GM21529 (cell line): ENCODE measurements around the gene LSP1.
"Not testable (repeated sequence)": the region's sequence is repeated elsewhere in the genome, so short reads cannot be mapped to it uniquely, and the experiment has no call there.

Source experiments
- ATAC-seq: cut with Tn5 transposase; IDR thresholded peaks from one replicate; pipeline ENCODE4 v1.9.1; 2021; ENCODE audit not compliant: unreplicated experiment

Gene LSP1

GRCh38 chr11:1937616-1938342, 84.9 kb downstream of the LSP1 start:
- ATAC-seq, result no peak

- no peak for ATAC-seq
Observed at GRCh38 chr11:1938343-1939005, 85.6 kb downstream of the LSP1 start.

- no peak for ATAC-seq
Observed at GRCh38 chr11:1939006-1939625, 86.2 kb downstream of the LSP1 start.

- ATAC-seq, result not testable (repeated sequence)
Observed at GRCh38 chr11:1939788-1940187, 86.9 kb downstream of the LSP1 start.
